NCI-H1105 (cell line): ENCODE data around the gene CDHR5.

Experiments
- DNase-seq: peaks from one replicate; lab custom pipeline; 2025; lab: John Stamatoyannopoulos, UW

The CDHR5 gene

DNA sequence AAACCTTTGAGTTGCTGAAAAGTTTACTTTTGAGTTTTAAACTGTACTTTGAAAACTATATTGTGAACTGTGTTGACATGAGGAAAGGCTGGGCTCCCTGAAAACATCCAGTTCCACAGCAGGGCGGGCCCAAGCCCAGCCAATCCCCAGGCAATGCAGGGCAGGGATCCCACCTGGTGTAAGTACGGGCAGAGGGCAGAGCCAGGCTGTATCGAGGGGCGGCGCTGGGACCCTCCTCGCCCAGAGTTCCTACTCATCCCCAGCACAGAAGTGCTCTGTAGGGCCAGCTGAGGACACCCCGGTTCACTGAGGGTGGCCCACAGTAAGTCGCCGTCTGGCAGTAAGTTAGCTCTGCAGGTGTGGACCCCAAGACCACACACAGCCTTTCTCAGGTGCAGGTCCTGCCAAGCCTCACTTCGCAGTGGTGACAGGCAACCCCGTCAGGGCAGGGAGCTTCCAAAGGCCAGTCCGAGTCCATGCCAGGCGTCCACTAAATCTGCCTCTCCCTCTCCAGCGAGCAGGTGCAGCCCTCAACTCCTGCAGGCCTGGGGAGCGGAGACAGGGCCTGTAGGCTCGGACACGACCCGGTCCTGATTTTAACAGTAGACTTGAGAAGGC, 57.6 kb downstream of the CDHR5 start:
- no peak for DNase-seq
